HEK293 (cell line): Measurements from ENCODE around the gene COL18A1.

Source experiments
- CTCF ChIA-PET: fragments of 350-600 bp; formaldehyde crosslinking; extraction: SDS; loops from one replicate; lab custom pipeline; 2021; ENCODE audit warnings: antibody characterized with exemption; lab: Yijun Ruan, JAX
- POLR2A ChIA-PET: fragments of 300-600 bp; formaldehyde crosslinking; extraction: SDS; loops from one replicate; lab custom pipeline; 2020; ENCODE audit warnings: antibody characterized with exemption, inconsistent platforms; lab: Yijun Ruan, JAX
- H3K27ac ChIP-seq: fragments of 200-500 bp; sonication (Bioruptor generic); 2 replicates; pipeline ENCODE4 v1.5.1; 2014; ENCODE audit warnings: low read depth, low read length, control low read depth, inconsistent platforms; ENCODE audit errors: extremely low read depth
- H3K36me3 ChIP-seq, 2 experiments: fragments of 200-500 bp in 1 of 2; sonication (Bioruptor generic) in 1 of 2; 1 replicate in 1 of 2; 2 replicates in 1 of 2; pipeline ENCODE4 v1.5.1; 2014 to 2017; ENCODE audit warnings: inconsistent platforms in 2 of 2, low read length in 2 of 2; ENCODE audit not compliant: control insufficient read depth in 2 of 2, insufficient read depth in 1 of 2
- H3K4me1 ChIP-seq: fragments of 200-500 bp; sonication (Bioruptor generic); 2 replicates; pipeline ENCODE4 v1.5.1; 2014; ENCODE audit warnings: mild to moderate bottlenecking, low read length, inconsistent platforms; ENCODE audit not compliant: control insufficient read depth, insufficient read depth
- H3K4me3 ChIP-seq: 2 replicates; pipeline ENCODE4 v1.5.1; 2011; ENCODE audit warnings: low read depth, mild to moderate bottlenecking, control low read depth, low read length, moderate library complexity
- H3K9me3 ChIP-seq: fragments of 200-500 bp; sonication (Bioruptor generic); 2 replicates; pipeline ENCODE4 v1.5.1; 2014; ENCODE audit warnings: low read depth, low read length, inconsistent platforms; ENCODE audit not compliant: control insufficient read depth, insufficient read depth
- BCL11A ChIP-seq: fragments of 450-650 bp; formaldehyde crosslinking; IDR thresholded peaks from 2 replicates; pipeline ENCODE4 v1.5.1; 2016; ENCODE audit warnings: low read depth, missing biosample characterization, missing genetic modification characterization
- BCL6B ChIP-seq: fragments of 450-650 bp; formaldehyde crosslinking; IDR thresholded peaks from 2 replicates; pipeline ENCODE4 v1.5.1; 2017; ENCODE audit warnings: missing biosample characterization, missing genetic modification characterization
- KLF17 ChIP-seq: fragments of 450-650 bp; formaldehyde crosslinking; IDR thresholded peaks from 2 replicates; pipeline ENCODE4 v1.5.1; 2016; ENCODE audit warnings: missing biosample characterization, missing genetic modification characterization
- PRDM4 ChIP-seq: fragments of 450-650 bp; formaldehyde crosslinking; IDR thresholded peaks from 2 replicates; pipeline ENCODE4 v1.5.1; 2017; ENCODE audit warnings: missing biosample characterization, missing genetic modification characterization
- ZNF121 ChIP-seq: fragments of 450-650 bp; formaldehyde crosslinking; IDR thresholded peaks from 2 replicates; pipeline ENCODE4 v1.5.1; 2016; ENCODE audit warnings: missing biosample characterization, missing genetic modification characterization
- ZNF140 ChIP-seq: fragments of 450-650 bp; formaldehyde crosslinking; IDR thresholded peaks from 2 replicates; pipeline ENCODE4 v1.5.1; 2016; ENCODE audit warnings: missing biosample characterization, missing genetic modification characterization
- ZNF18 ChIP-seq: fragments of 450-650 bp; formaldehyde crosslinking; IDR thresholded peaks from 2 replicates; pipeline ENCODE4 v1.5.1; 2016; ENCODE audit warnings: missing biosample characterization, missing genetic modification characterization
- ZNF391 ChIP-seq: fragments of 450-650 bp; formaldehyde crosslinking; IDR thresholded peaks from 2 replicates; pipeline ENCODE4 v1.5.1; 2016; ENCODE audit warnings: low read depth, missing biosample characterization, missing genetic modification characterization, borderline replicate concordance
- ZNF404 ChIP-seq: fragments of 450-650 bp; formaldehyde crosslinking; IDR thresholded peaks from 2 replicates; pipeline ENCODE4 v1.5.1; 2017; ENCODE audit warnings: missing biosample characterization, missing genetic modification characterization
- ZNF624 ChIP-seq: fragments of 450-650 bp; formaldehyde crosslinking; IDR thresholded peaks from 2 replicates; pipeline ENCODE4 v1.5.1; 2017; ENCODE audit warnings: missing biosample characterization, missing genetic modification characterization
- ZNF654 ChIP-seq: fragments of 450-650 bp; formaldehyde crosslinking; IDR thresholded peaks from 2 replicates; pipeline ENCODE4 v1.5.1; 2016; ENCODE audit warnings: low read depth, missing biosample characterization, missing genetic modification characterization
- ZNF664 ChIP-seq: fragments of 450-650 bp; formaldehyde crosslinking; IDR thresholded peaks from 2 replicates; pipeline ENCODE4 v1.5.1; 2016; ENCODE audit warnings: missing biosample characterization, missing genetic modification characterization
- ZNF692 ChIP-seq: fragments of 450-650 bp; formaldehyde crosslinking; IDR thresholded peaks from 2 replicates; pipeline ENCODE4 v1.5.1; 2016; ENCODE audit warnings: missing biosample characterization, missing genetic modification characterization

The COL18A1 gene

GRCh38 chr21:45390121-45390751 is 14.7 kb upstream of the COL18A1 start (continued):
- TF ChIP-seq ZNF654 (tag by site-specific recombination) = no peak

GRCh38 chr21:45390831-45391742 is 13.9 kb upstream of the COL18A1 start:
- Histone ChIP-seq H3K9me3 (no peaks in the 10 kb centered on the region), H3K27ac (no peak overlapping the region), H3K36me3 (no peaks in the 10 kb centered on the region), H3K4me3 (no peak overlapping the region), H3K4me1 (no peaks in the 10 kb centered on the region)
- no peak for TF ChIP-seq BCL6B (tag by site-specific recombination)
- TF ChIP-seq ZNF664 (tag by site-specific recombination) = no peak
- no peak for TF ChIP-seq ZNF404 (tag by site-specific recombination)
- TF ChIP-seq ZNF391 = no peak
- TF ChIP-seq ZNF624 (tag by site-specific recombination) = no peak
- TF ChIP-seq ZNF18 (tag by site-specific recombination) = no peak
- TF ChIP-seq ZNF140 (tag by site-specific recombination) = no peak
- TF ChIP-seq KLF17 (tag by site-specific recombination) = no peak
- no peak for TF ChIP-seq ZNF692
- no peak for TF ChIP-seq BCL11A (tag by site-specific recombination)
- ChIA-PET CTCF (interaction anchor here (1.1 kb wide), 1 partner anchor 33 kb away, joined by 3 read pairs; no protein-coding TSS in a partner anchor), POLR2A (no interaction called here)

GRCh38 chr21:45391743-45392572 is 13.0 kb upstream of the COL18A1 start:
- H3K9me3 ChIP-seq = no peaks in the 10 kb centered on the region
- no peak overlapping the region for H3K4me3 ChIP-seq
- no peaks in the 10 kb centered on the region for H3K4me1 ChIP-seq
- no peaks in the 10 kb centered on the region for H3K36me3 ChIP-seq
- CTCF ChIA-PET = interaction anchor here (0.6 kb wide), 1 partner anchor 1479 kb away, joined by 3 read pairs; no protein-coding TSS in a partner anchor
- POLR2A ChIA-PET = interaction anchor here (0.8 kb wide), 1 partner anchor 18 kb away, joined by 3 read pairs; no protein-coding TSS in a partner anchor
- H3K27ac ChIP-seq = no peak overlapping the region
- TF ChIP-seq ZNF121 = no peak
- no peak for TF ChIP-seq PRDM4 (tag by site-specific recombination)
